Stimulated activated naive B cell treated with anti-CD40 and anti-IgM and Interleukin-4, amounts not matched to agents 10 μg/mL and 1 μg/mL and 100 μg/mL, for 72 hours (primary cell): ENCODE data around the gene RTP5.

Experiments
- ATAC-seq, 2 donors: fragments of 150-1000 bp; cut with Tn5 transposase; replicated peaks; 2 replicates each; pipeline ENCODE4 v1.10.0; 2021; ENCODE audit warnings: moderate library complexity in 1 of 2
- DNase-seq: peaks from one replicate; pipeline ENCODE4 v3.0.0; 2021
- H3K27ac Mint-ChIP-seq: one replicate; pipeline ENCODE4 v1.8.0; 2022; ENCODE audit warnings: mild to moderate bottlenecking, mixed read lengths
- H3K27me3 Mint-ChIP-seq, 2 donors: one replicate each; pipeline ENCODE4 v1.8.0; 2022; ENCODE audit warnings: mixed read lengths in 2 of 2
- H3K36me3 Mint-ChIP-seq, 2 donors: one replicate each; pipeline ENCODE4 v1.8.0; 2022; ENCODE audit warnings: mixed read lengths in 2 of 2, mild to moderate bottlenecking in 1 of 2
- H3K4me1 Mint-ChIP-seq, 2 donors: one replicate each; pipeline ENCODE4 v1.8.0; 2022; ENCODE audit warnings: mixed read lengths in 2 of 2, mild to moderate bottlenecking in 1 of 2
- H3K4me3 Mint-ChIP-seq, 2 donors: one replicate each; pipeline ENCODE4 v1.8.0; 2022; ENCODE audit warnings: mild to moderate bottlenecking in 2 of 2, mixed read lengths in 2 of 2, moderate library complexity in 1 of 2
- H3K9me3 Mint-ChIP-seq, 2 donors: one replicate each; pipeline ENCODE4 v1.8.0; 2022; ENCODE audit warnings: mixed read lengths in 2 of 2, mild to moderate bottlenecking in 1 of 2

RTP5 gene

GRCh38 chr2:241890524-241891235 lies 21.2 kb downstream of the RTP5 start:
- Mint-ChIP-seq H3K27ac (no peak overlapping the region), H3K36me3 (peaks cover 28 to 42% of the 10 kb centered on the region in 2 donors), H3K27me3 (no peaks in the 10 kb centered on the region), H3K4me1 (peaks cover 24 to 35% of the 10 kb centered on the region in 2 donors), H3K4me3 (no peak overlapping the region), H3K9me3 (no peaks in the 10 kb centered on the region)
- DNase-seq = no peak
- ATAC-seq = no peak

- peaks cover 21 to 34% of the 10 kb centered on the region in 2 donors for H3K4me1 Mint-ChIP-seq
These were observed 21.9 kb downstream of the RTP5 start for GRCh38 chr2:241891315-241891987.

GRCh38 chr2:241891988-241892298 lies 22.4 kb downstream of the RTP5 start:
- no peak overlapping the region for H3K4me3 Mint-ChIP-seq
- DNase-seq (no peak), ATAC-seq (no peak)
- H3K4me1 Mint-ChIP-seq = peaks cover 16 to 29% of the 10 kb centered on the region in 2 donors
- H3K27me3 Mint-ChIP-seq = no peaks in the 10 kb centered on the region
- H3K9me3 Mint-ChIP-seq = peaks cover 0 to 1% of the 10 kb centered on the region in 2 donors
- H3K27ac Mint-ChIP-seq = no peak overlapping the region
- peaks cover 26 to 33% of the 10 kb centered on the region in 2 donors for H3K36me3 Mint-ChIP-seq

More at GRCh38 chr2:241891315-241891987, 21.9 kb downstream of the RTP5 start:
- Mint-ChIP-seq H3K36me3 (peaks cover 26 to 38% of the 10 kb centered on the region in 2 donors), H3K27me3 (no peaks in the 10 kb centered on the region), H3K27ac (no peak overlapping the region), H3K4me3 (no peak overlapping the region), H3K9me3 (peaks cover 0 to 1% of the 10 kb centered on the region in 2 donors)
- no peak for ATAC-seq
- no peak for DNase-seq

GRCh38 chr2:241892299-241893137 lies 23.0 kb downstream of the RTP5 start:
- peaks cover 21 to 28% of the 10 kb centered on the region in 2 donors for H3K36me3 Mint-ChIP-seq
- H3K4me3 Mint-ChIP-seq = no peak overlapping the region
- no peaks in the 10 kb centered on the region for H3K27me3 Mint-ChIP-seq
- H3K27ac Mint-ChIP-seq = no peak overlapping the region
- peaks cover 0 to 1% of the 10 kb centered on the region in 2 donors for H3K9me3 Mint-ChIP-seq
- ATAC-seq (no peak), DNase-seq (no peak)
- peaks cover 12 to 23% of the 10 kb centered on the region in 2 donors for H3K4me1 Mint-ChIP-seq

- Mint-ChIP-seq H3K4me3 (no peak overlapping the region), H3K36me3 (peaks cover 16 to 23% of the 10 kb centered on the region in 2 donors), H3K9me3 (peaks cover 0 to 1% of the 10 kb centered on the region in 2 donors), H3K27ac (no peak overlapping the region), H3K27me3 (no peaks in the 10 kb centered on the region), H3K4me1 (peaks cover 7 to 19% of the 10 kb centered on the region in 2 donors)
- no peak for DNase-seq
- no peak for ATAC-seq
These were observed 23.7 kb downstream of the RTP5 start for GRCh38 chr2:241893265-241893664.

- Mint-ChIP-seq H3K4me1 (peaks cover 5 to 17% of the 10 kb centered on the region in 2 donors), H3K9me3 (peaks cover 0 to 1% of the 10 kb centered on the region in 2 donors), H3K4me3 (no peak overlapping the region), H3K27me3 (no peaks in the 10 kb centered on the region), H3K27ac (no peak overlapping the region), H3K36me3 (peaks cover 22 to 24% of the 10 kb centered on the region in 2 donors)
- DNase-seq = no peak
- ATAC-seq = no peak
These were observed 24.6 kb downstream of the RTP5 start for GRCh38 chr2:241894056-241894641.

GRCh38 chr2:241894681-241895426 lies 25.3 kb downstream of the RTP5 start:
- no peaks in the 10 kb centered on the region for H3K27me3 Mint-ChIP-seq
- peaks cover 0 to 1% of the 10 kb centered on the region in 2 donors for H3K9me3 Mint-ChIP-seq
- DNase-seq (no peak), ATAC-seq (no peak)
- peaks cover 15 to 24% of the 10 kb centered on the region in 2 donors for H3K36me3 Mint-ChIP-seq
- peaks cover 5 to 12% of the 10 kb centered on the region in 2 donors for H3K4me1 Mint-ChIP-seq
- no peak overlapping the region for H3K4me3 Mint-ChIP-seq
- no peak overlapping the region for H3K27ac Mint-ChIP-seq

- Mint-ChIP-seq H3K4me3 (no peak overlapping the region), H3K36me3 (peaks cover 10 to 26% of the 10 kb centered on the region in 2 donors), H3K9me3 (peaks cover 0 to 1% of the 10 kb centered on the region in 2 donors), H3K27ac (no peak overlapping the region), H3K27me3 (no peaks in the 10 kb centered on the region), H3K4me1 (peaks cover 5 to 12% of the 10 kb centered on the region in 2 donors)
- no peak for ATAC-seq
- DNase-seq = no peak
These were observed 25.8 kb downstream of the RTP5 start for GRCh38 chr2:241895427-241895711.

- Mint-ChIP-seq H3K9me3 (peaks cover 0 to 1% of the 10 kb centered on the region in 2 donors), H3K4me3 (peak overlapping the region; percentile 52 to 62), H3K4me1 (peaks cover 5 to 12% of the 10 kb centered on the region in 2 donors), H3K27me3 (no peaks in the 10 kb centered on the region), H3K36me3 (peaks cover 11 to 30% of the 10 kb centered on the region in 2 donors), H3K27ac (peak overlapping the region; percentile 91)
- ATAC-seq = peak; percentile 49 to 59
- DNase-seq = no peak
These were observed 26.4 kb downstream of the RTP5 start for GRCh38 chr2:241895712-241896641.

GRCh38 chr2:241896746-241897201 lies 27.2 kb downstream of the RTP5 start:
- Mint-ChIP-seq H3K27me3 (no peaks in the 10 kb centered on the region), H3K4me1 (peaks cover 7 to 18% of the 10 kb centered on the region in 2 donors), H3K36me3 (peaks cover 12 to 37% of the 10 kb centered on the region in 2 donors), H3K9me3 (peaks cover 0 to 1% of the 10 kb centered on the region in 2 donors), H3K4me3 (peak overlapping the region in 1 of 2 donors; percentile 22), H3K27ac (peak overlapping the region; percentile 59)
- DNase-seq = no peak
- no peak for ATAC-seq

- H3K4me3 Mint-ChIP-seq = no peak overlapping the region
- peaks cover 0 to 1% of the 10 kb centered on the region in 2 donors for H3K9me3 Mint-ChIP-seq
- H3K27ac Mint-ChIP-seq = peak overlapping the region; percentile 59
- no peaks in the 10 kb centered on the region for H3K27me3 Mint-ChIP-seq
- ATAC-seq (no peak), DNase-seq (no peak)
- H3K4me1 Mint-ChIP-seq = peaks cover 9 to 20% of the 10 kb centered on the region in 2 donors
- peaks cover 13 to 37% of the 10 kb centered on the region in 2 donors for H3K36me3 Mint-ChIP-seq
These were observed 27.8 kb downstream of the RTP5 start for GRCh38 chr2:241897231-241897916.
